Activated CD4-positive, alpha-beta T cell treated with anti-CD3 and anti-CD28 coated beads, Interleukin-2, amount 10 ng/mL, durations not matched to agents 7 days and 5 days (primary cell): ENCODE measurements around the gene ZNF76. TPM values are rescaled to one million over a fixed set of nuclear protein-coding genes. Genes with fewer than 3 reads are reported as not detected.
A peak's percentile ranks its signal among the peaks of the same experiment; 100 is the strongest.

Source experiments
- CTCF ChIA-PET: fragments of 350-600 bp; sonication (Branson Sonifier 250); formaldehyde crosslinking; loops from one replicate; lab custom pipeline; 2021; ENCODE audit warnings: antibody characterized with exemption; lab: Charles Lee
- POLR2A ChIA-PET: fragments of 350-600 bp; sonication (Branson Sonifier 250); formaldehyde crosslinking; loops from one replicate; lab custom pipeline; 2021; ENCODE audit warnings: antibody characterized with exemption; lab: Charles Lee
- DNase-seq: peaks from one replicate; pipeline ENCODE4 v3.0.0-alpha.2; 2020
- H3K27ac Mint-ChIP-seq: one replicate; pipeline ENCODE4 v1.8.0; 2021; ENCODE audit warnings: mild to moderate bottlenecking, moderate library complexity, mixed read lengths
- H3K27me3 Mint-ChIP-seq: one replicate; pipeline ENCODE4 v1.8.0; 2021; ENCODE audit warnings: mixed read lengths
- H3K36me3 Mint-ChIP-seq: one replicate; pipeline ENCODE4 v1.8.0; 2021; ENCODE audit warnings: low read depth, mixed read lengths
- H3K4me1 Mint-ChIP-seq: one replicate; pipeline ENCODE4 v1.8.0; 2021; ENCODE audit warnings: mixed read lengths
- H3K4me3 Mint-ChIP-seq: one replicate; pipeline ENCODE4 v1.8.0; 2021; ENCODE audit warnings: mild to moderate bottlenecking, moderate library complexity, mixed read lengths
- H3K9me3 Mint-ChIP-seq: one replicate; pipeline ENCODE4 v1.8.0; 2021; ENCODE audit warnings: mixed read lengths
- total RNA-seq, 2 experiments: library from RNA; stranded (reverse); gene quantifications; one replicate each; pipeline ENCODE4 v1.2.3, GENCODE V29; 2021

Gene ZNF76
- total RNA-seq, result 10 to 100 TPM; 41.1 to 42.4 TPM

DNA sequence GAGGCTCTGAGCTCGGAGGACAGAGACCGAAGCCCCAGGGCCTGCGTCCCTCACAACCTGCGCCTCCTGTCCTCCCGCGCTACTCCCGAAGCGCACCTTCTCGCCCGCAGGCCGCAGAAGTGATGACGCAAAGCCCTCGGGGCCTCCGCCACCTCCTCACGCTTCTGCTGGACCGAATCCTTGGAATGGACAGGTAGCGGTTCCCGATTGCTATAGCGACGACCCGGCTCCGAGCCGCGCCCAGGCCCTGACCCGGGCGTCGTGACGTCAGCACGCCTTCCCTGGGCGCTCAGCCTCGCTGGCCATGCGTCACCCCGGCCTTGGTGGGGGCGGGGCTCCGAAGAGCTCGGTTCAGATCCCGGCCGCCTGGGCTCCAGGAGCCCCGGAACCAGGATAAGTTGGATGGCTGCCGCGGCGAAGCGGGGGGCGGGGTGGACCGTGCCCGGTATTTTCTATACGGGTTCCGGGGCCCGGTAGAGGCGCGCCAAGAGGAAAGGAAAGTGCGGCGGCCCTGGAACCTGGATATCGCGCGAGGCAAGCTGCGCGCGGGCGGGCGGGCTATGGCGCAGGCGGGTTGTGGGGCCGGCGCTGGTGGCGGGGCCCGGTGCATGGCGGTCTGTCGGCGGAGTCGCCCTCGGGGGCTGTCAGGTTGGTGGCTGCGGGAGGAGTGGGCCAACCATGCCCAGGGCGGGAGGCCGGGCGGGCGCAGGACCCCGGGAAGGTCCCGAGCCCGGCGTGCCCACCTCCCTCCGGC lies at the start of gene ZNF76:
Gene ZNF76, plus strand, starts transcription at position 542 of the 754 bp plus-strand sequence. CDS start 21,417 bp downstream, outside the sequence.
- H3K36me3 Mint-ChIP-seq, result no peaks in the 10 kb centered on the region
- no peaks in the 10 kb centered on the region for H3K27me3 Mint-ChIP-seq
- peak; percentile 90 for DNase-seq
- peak within 1 kb of the TSS; percentile 97 for H3K4me3 Mint-ChIP-seq
- ChIA-PET CTCF (interaction anchor here (0.8 to 3.2 kb wide), 5 partner anchors 10 to 261 kb away, joined by 3 to 18 read pairs (median 4); no protein-coding TSS in a partner anchor), POLR2A (interaction anchor here (0.6 to 0.9 kb wide), 2 partner anchors 11 to 59 kb away, joined by 3 to 4 read pairs; no protein-coding TSS in a partner anchor)
- H3K9me3 Mint-ChIP-seq, result no peaks in the 10 kb centered on the region
- H3K27ac Mint-ChIP-seq, result peak within 1 kb of the TSS; percentile 94
- H3K4me1 Mint-ChIP-seq, result peaks cover 51% of the 10 kb centered on the region

DNA sequence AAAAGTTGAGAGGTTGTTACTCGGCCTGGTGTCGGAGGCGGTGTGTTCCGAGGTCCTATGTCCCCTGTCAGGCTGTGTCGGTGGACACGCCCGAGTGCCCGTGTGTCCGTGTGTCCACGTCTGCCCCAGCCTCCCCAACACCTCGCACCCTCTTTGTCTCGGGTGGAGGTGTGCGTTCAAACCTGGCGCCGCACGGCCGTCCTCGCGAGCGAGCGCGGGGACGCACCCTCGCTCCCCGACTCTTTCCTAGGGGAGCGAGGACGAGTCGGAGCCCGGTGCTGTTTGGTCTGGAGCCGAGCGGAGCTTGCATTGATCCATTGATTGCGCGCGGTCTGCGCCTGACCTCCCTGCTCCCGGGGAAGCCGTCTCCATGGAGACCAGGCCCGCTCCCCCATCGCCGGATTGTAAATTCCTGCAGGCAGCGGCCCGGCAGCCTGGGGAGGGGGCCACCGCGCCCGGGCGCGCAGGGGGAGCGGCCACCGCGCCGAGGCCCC lies 46.2 kb upstream of the ZNF76 start:
- peaks cover 79% of the 10 kb centered on the region for H3K27me3 Mint-ChIP-seq
- H3K4me3 Mint-ChIP-seq, result peak overlapping the region; percentile 5
- H3K36me3 Mint-ChIP-seq, result no peaks in the 10 kb centered on the region
- POLR2A ChIA-PET, result no interaction called here
- no peak overlapping the region for H3K27ac Mint-ChIP-seq
- no peaks in the 10 kb centered on the region for H3K9me3 Mint-ChIP-seq
- CTCF ChIA-PET, result no interaction called here
- peaks cover 7% of the 10 kb centered on the region for H3K4me1 Mint-ChIP-seq
- no peak for DNase-seq

DNA sequence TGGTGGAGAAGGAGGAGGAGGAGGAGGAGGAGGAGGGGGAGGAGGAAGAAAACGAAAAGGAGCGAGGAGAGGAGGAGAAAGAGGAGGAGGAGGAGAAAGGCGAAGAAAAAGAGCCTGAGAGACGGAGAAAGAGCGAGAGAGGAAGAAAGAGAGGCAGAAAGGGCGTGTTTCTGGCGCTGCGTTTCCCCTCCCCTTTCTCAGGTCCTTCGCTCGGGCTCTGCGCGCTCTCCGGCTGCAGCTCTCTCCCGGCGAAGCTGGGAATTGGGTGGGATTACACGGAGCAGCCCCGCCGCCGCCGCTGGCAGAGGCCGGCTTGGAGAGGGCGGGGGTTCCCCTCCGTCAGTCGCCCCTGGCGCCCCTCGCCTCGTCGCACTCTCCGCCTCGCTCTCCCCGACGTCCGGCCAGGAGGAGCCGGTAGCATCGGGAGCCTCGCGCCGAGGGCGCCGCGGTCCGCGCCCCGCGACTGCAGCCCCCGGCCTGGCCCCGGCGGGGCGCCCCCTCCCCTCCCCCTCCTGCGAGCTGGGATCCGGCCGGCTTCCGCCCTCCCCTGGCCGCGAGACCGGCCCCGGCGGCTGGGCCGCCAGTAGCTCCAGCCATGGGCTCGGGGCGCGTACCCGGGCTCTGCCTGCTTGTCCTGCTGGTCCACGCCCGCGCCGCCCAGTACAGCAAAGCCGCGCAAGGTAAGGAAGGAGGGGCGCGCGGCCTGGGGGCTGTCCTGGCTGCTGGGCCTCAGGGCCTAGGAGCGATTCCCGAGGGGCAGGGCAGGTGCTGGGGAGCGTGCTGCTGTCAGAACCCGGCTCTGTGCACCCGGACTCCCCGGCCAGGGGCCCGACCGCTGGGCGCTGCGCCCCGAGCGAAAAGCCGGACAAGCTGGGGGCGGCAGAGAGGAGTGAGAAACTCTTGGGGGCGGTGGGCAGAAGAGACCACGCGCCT lies 45.4 kb upstream of the ZNF76 start, which contains the start of gene SCUBE3:
Gene SCUBE3, plus strand, starts transcription at position 133 of the 933 bp plus-strand sequence. Its CDS starts 463 bp downstream, at position 596.
- H3K9me3 Mint-ChIP-seq, result no peaks in the 10 kb centered on the region
- DNase-seq, result peak; percentile 16

DNA sequence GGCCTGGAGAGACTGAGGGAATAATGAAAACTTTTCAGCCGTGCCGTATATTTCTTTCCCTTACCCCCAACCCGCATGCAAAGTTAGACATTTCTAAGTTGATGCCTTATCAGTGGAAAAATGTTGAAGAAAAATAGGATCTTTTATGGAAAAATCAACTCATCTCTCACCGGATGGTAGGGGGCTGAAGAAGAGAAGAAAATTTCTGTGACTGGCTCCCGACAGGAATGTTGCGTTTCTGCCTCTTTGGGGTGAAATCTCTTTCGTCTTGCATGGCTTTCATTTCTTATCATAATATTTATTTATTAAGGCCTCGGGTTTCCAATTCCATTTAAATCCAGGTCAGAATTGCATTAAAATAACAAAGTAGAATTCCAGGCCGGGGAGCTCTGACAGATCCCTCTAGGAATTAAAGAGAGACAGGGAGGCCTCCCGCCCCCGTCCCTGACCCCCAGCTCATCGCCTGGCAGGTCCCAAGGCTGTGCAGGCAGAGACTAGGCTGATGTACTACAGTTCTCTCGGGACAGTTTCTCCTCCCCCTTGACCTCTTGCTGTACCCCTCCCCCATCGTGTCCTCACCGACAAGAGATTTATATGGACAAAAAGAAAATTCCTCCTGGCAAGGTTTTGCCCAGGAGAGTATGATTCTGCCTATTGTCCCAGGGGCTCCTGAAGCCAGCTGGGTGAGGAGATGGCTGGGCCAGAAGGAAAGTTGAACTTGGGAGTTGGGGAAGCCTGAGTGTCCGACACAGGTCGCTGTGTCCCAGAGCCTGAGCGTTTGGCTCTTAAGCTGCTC lies 44.5 kb upstream of the ZNF76 start:
- H3K4me1 Mint-ChIP-seq, result peaks cover 7% of the 10 kb centered on the region
- no peaks in the 10 kb centered on the region for H3K9me3 Mint-ChIP-seq
- peaks cover 67% of the 10 kb centered on the region for H3K27me3 Mint-ChIP-seq
- POLR2A ChIA-PET, result no interaction called here
- H3K27ac Mint-ChIP-seq, result no peak overlapping the region
- CTCF ChIA-PET, result interaction anchor here (0.6 to 1.6 kb wide), 2 partner anchors 34 kb away, joined by 3 to 5 read pairs; no protein-coding TSS in a partner anchor
- H3K36me3 Mint-ChIP-seq, result no peaks in the 10 kb centered on the region
- DNase-seq, result no peak
- H3K4me3 Mint-ChIP-seq, result no peak overlapping the region

More for the DNA sequence above, 45.4 kb upstream of the ZNF76 start, which contains the start of gene SCUBE3:
- H3K36me3 Mint-ChIP-seq, result no peaks in the 10 kb centered on the region
- peak within 1 kb of the TSS; percentile 45 for H3K4me3 Mint-ChIP-seq
- CTCF ChIA-PET, result interaction anchor here (0.6 kb wide), 2 partner anchors 27 to 35 kb away, joined by 3 read pairs; no protein-coding TSS in a partner anchor
- POLR2A ChIA-PET, result no interaction called here
- no peak within 1 kb of the TSS for H3K27ac Mint-ChIP-seq
- peaks cover 74% of the 10 kb centered on the region for H3K27me3 Mint-ChIP-seq
- peaks cover 7% of the 10 kb centered on the region for H3K4me1 Mint-ChIP-seq

DNA sequence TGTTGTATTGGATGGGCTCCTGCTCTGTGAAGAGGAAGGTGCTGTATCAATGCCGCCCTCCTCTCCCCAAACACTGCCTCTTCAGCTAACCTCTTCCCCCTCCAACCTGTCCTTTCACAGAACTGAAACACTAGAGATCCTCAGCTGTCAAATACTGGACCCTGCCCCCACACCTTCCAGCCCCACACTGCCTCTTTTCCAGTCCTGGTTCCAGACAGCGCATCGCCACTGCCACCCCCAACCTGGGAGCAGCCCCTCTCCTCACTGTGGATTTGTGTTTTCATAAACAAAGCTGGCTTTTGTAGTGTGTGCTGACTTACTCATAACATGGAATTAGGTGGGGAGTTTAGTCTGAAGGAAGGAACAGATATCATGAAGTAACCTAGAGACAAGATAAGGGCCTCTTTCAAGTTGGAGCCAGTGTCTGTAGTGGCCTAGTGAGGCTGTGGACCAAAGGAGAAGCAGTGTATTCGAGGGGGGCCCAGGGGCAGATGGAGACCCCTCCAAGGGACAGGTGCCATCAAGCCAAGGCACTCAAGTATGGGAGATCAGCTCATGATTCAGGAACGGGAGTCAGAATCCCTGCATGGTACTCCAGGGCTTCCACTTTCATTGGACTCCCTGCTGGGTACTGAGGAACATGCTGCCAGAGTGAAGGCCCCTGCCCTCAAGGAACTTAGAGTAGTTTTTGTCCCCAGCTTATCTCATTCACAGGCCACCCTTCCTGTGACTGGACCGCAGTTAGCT lies 43.7 kb upstream of the ZNF76 start:
- Mint-ChIP-seq H3K4me3 (no peak overlapping the region), H3K9me3 (no peaks in the 10 kb centered on the region), H3K36me3 (no peaks in the 10 kb centered on the region), H3K27me3 (peaks cover 63% of the 10 kb centered on the region), H3K27ac (no peak overlapping the region), H3K4me1 (peaks cover 7% of the 10 kb centered on the region)
- ChIA-PET CTCF (interaction anchor here (0.6 to 1.6 kb wide), 4 partner anchors 8 to 74 kb away, joined by 3 to 5 read pairs (median 3); no protein-coding TSS in a partner anchor), POLR2A (interaction anchor here (1.2 kb wide), 1 partner anchor 16 kb away, joined by 3 read pairs; no protein-coding TSS in a partner anchor)
- DNase-seq, result no peak

DNA sequence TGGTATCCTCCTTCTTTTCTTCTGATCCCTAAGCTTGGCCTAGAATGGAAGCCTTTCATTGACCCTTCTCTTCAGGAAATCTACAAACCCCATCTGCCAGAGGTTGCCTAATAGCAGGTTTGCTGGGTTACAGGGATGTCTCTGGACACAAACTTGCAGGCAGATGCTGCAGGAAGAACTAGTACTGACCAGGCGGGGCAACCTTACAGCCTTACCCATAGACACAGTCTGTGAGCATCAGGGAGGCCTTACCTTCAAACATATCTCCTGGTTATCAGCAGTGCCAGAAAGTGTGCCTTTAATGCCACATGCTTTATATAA lies 43.2 kb upstream of the ZNF76 start:
- POLR2A ChIA-PET, result interaction anchor here (1.2 kb wide), 1 partner anchor 15 kb away, joined by 3 read pairs; no protein-coding TSS in a partner anchor
- Mint-ChIP-seq H3K4me1 (peaks cover 7% of the 10 kb centered on the region), H3K9me3 (no peaks in the 10 kb centered on the region), H3K4me3 (no peak overlapping the region), H3K36me3 (no peaks in the 10 kb centered on the region), H3K27ac (no peak overlapping the region), H3K27me3 (peaks cover 61% of the 10 kb centered on the region)
- CTCF ChIA-PET, result interaction anchor here (0.6 to 1.6 kb wide), 4 partner anchors 9 to 74 kb away, joined by 3 to 5 read pairs (median 3); no protein-coding TSS in a partner anchor
- DNase-seq, result no peak

DNA sequence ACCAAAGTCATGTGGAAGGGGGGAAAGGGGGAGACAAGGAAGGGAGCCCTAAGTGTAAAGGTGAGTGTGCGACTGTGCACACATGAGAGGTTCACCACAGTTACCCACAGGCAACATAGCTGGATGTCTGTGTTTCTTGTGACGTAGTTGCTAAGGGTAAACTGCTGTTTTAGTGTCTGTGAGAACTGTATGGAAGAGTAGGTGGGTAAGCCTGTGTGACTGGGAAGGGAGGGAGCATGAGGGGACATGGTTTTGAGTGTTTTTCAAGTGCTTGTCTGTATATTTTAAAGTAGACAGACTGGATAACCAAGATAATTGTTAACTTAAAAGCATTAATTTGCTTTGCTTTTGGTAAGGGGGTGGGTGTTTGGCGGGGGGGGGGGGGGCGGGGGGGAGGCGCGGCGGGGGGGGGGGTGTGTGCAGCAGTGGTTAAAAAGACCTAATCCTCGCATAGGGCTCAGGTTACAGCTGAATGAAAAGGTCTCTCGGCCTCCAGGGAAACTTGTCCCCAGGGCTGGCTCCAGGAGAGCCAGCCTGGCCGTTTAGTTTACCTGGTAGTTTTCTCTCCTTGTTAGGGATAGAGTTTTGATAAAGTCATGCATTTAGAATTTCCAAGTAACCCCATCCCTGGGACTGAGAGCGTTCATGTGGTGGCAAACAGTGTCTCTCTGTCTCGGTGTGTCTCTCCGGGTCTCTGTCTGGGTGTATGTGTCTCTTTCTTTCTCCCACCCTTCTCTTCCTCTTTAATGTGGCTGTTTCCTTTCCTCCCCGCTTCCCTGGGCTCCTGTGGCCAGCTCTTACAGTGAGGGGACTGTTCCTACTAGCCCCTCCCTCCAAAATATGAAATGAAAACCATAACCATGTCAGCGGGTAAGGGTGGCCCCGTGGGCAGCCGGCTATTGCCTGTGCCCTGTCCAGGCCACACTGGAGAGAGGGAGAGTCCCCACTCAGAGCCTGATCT lies 42.4 kb upstream of the ZNF76 start:
- Mint-ChIP-seq H3K36me3 (no peaks in the 10 kb centered on the region), H3K27me3 (peaks cover 58% of the 10 kb centered on the region), H3K9me3 (no peaks in the 10 kb centered on the region), H3K4me1 (peaks cover 7% of the 10 kb centered on the region), H3K27ac (no peak overlapping the region), H3K4me3 (no peak overlapping the region)
- CTCF ChIA-PET, result interaction anchor here (1.1 kb wide), 1 partner anchor 10 kb away, joined by 3 read pairs; no protein-coding TSS in a partner anchor
- POLR2A ChIA-PET, result interaction anchor here (1.2 kb wide), 1 partner anchor 14 kb away, joined by 3 read pairs; no protein-coding TSS in a partner anchor
- no peak for DNase-seq

DNA sequence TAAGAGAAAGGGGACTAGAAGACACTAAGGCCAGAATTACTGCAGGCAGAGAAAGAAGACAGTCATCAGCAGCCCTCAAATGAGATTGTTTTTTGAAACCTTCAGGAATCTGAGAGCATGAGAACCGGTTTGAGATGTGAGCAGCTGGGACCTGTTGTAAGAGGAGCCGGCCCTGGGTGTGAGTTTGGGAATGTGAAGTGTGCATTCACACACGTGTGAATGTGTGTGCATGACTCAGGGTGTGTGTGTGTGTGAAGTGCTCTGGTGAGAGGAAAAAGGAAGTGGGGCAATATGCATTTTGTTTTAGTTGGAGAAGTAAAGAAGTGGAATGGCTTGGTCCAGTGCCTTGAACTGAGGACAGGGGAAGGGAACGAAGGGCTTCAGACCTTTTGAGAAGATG lies 41.5 kb upstream of the ZNF76 start:
- Mint-ChIP-seq H3K27me3 (peaks cover 49% of the 10 kb centered on the region), H3K36me3 (no peaks in the 10 kb centered on the region), H3K4me1 (peaks cover 4% of the 10 kb centered on the region), H3K27ac (no peak overlapping the region), H3K9me3 (no peaks in the 10 kb centered on the region), H3K4me3 (no peak overlapping the region)
- ChIA-PET CTCF (no interaction called here), POLR2A (no interaction called here)
- no peak for DNase-seq

DNA sequence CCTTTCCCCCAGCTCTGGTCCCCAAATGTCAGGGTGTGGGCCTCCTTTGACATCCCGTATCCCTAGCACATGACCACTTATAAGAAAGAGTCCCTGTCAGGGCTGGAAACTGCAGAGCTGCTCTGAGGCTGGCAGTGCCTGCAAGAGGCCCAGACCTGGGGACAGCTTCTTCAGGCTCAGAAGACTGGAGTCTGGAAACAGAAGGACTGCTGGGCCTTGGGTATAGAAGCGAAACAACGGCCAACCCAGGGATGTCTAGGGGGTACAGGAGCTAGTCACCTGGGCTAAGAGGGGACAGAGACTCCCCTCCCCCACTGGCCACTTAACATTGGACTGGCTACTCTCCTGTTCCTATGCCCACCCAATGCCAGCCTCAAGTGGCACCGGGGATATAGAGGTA lies 41.1 kb upstream of the ZNF76 start:
- no peaks in the 10 kb centered on the region for H3K36me3 Mint-ChIP-seq
- POLR2A ChIA-PET, result no interaction called here
- no peak overlapping the region for H3K27ac Mint-ChIP-seq
- no peaks in the 10 kb centered on the region for H3K4me1 Mint-ChIP-seq
- CTCF ChIA-PET, result interaction anchor here (1.7 kb wide), 1 partner anchor 10 kb away, joined by 4 read pairs; no protein-coding TSS in a partner anchor
- DNase-seq, result no peak
- no peaks in the 10 kb centered on the region for H3K9me3 Mint-ChIP-seq
- peaks cover 45% of the 10 kb centered on the region for H3K27me3 Mint-ChIP-seq
- no peak overlapping the region for H3K4me3 Mint-ChIP-seq

DNA sequence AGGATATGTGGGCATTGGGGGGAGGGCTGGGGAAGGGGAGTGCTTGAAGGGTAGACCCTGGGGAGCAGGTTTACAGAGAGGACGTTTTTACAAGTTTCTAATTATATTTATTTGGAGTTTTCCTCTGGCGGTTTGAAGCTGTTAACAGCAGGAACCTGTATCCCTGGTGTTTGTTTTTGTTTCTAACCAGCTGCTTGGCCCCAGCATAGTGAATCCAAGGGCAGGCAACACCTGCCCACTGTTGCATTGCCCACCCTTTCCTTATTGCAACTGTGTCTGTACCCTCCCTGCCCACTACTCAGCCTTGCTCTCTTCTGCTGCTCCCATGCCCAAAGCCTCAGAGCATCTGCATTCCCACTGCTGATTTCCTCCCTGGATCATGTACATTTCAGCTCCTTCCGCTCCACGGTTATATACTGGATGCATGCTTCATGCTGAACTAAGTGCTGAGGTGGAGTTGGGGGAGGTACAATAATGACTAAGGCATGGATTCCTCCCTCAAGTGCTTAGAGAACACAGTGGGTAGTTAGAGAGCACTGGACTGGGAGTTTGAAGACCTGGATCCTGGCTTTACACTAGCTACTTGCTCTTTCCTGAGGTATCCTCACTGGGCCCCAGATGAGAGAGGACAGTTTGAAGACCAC lies 39.7 kb upstream of the ZNF76 start:
- POLR2A ChIA-PET, result no interaction called here

More for the DNA sequence above, 39.7 kb upstream of the ZNF76 start:
- H3K27me3 Mint-ChIP-seq, result peaks cover 40% of the 10 kb centered on the region
- H3K4me1 Mint-ChIP-seq, result no peaks in the 10 kb centered on the region
- CTCF ChIA-PET, result interaction anchor here (0.9 to 1.8 kb wide), 6 partner anchors 9 to 20 kb away, joined by 3 to 9 read pairs (median 4); no protein-coding TSS in a partner anchor
- H3K36me3 Mint-ChIP-seq, result no peaks in the 10 kb centered on the region
- H3K27ac Mint-ChIP-seq, result no peak overlapping the region
- DNase-seq, result no peak
- H3K4me3 Mint-ChIP-seq, result no peak overlapping the region
- no peaks in the 10 kb centered on the region for H3K9me3 Mint-ChIP-seq
